H1 (cell line): ENCODE results near the gene DTX3. TPM values are rescaled to one million over a fixed set of nuclear protein-coding genes. Genes with fewer than 3 reads are reported as not detected.

ENCODE experiments used
- CTBP2 ChIP-seq: IDR thresholded peaks from 2 replicates; pipeline ENCODE4 v1.7.0; 2011; ENCODE audit warnings: borderline replicate concordance, mild to moderate bottlenecking, moderate library complexity, mixed read lengths, low read length; ENCODE audit not compliant: insufficient read depth, insufficient read length
- HDAC2 ChIP-seq, 2 experiments: fragments of 300-600 bp in 1 of 2; sonication (generic) in 1 of 2; IDR thresholded peaks; 2 replicates each; pipeline ENCODE4 v1.6.1; 2011 to 2012; ENCODE audit warnings: low read depth in 2 of 2, low read length in 2 of 2, mild to moderate bottlenecking in 2 of 2, moderate library complexity in 2 of 2, borderline replicate concordance in 1 of 2, inconsistent platforms in 1 of 2
- SIRT6 ChIP-seq: IDR thresholded peaks from one replicate; pipeline ENCODE4 v1.7.1; 2012; ENCODE audit warnings: low read length, inconsistent platforms
- TAF7 ChIP-seq: optimal IDR thresholded peaks from 2 replicates; pipeline ENCODE3; 2011; ENCODE audit warnings: low read depth, mild to moderate bottlenecking, inconsistent platforms, low read length, moderate library complexity, borderline replicate concordance
- polyA plus RNA-seq, 7 experiments: library from polyadenylated mRNA; depleted of rRNA in 3 of 7; stranded (reverse) in 5 of 7; unstranded in 2 of 7; fragments of >200 nt in 5 of 7; fragments of 200-250 nt in 2 of 7; gene quantifications; 1 replicate in 5 of 7; 2 replicates in 1 of 7; 4 replicates in 1 of 7; pipeline versions ENCODE4 v1.2.1 to v1.2.3, GENCODE V29; 2011 to 2013; ENCODE audit warnings: missing spikeins in 2 of 7, mixed read lengths in 2 of 7
- total RNA-seq: library from RNA; stranded (reverse); fragmentation: NEBNext Ultra II Directional; extraction: Animal tissue kit (Norgen Biotek cat#: 25700); gene quantifications from 2 replicates; pipeline ENCODE4 v1.2.1, GENCODE V29; 2021
- TF ChIP-seq, protein P1 (sequence below): IDR thresholded peaks from 2 replicates; pipeline ENCODE4 v1.6.1; 2011; ENCODE audit warnings: low read length, improper control_type of control experiment
- TF ChIP-seq, protein P2 (sequence below), 3 experiments: IDR thresholded peaks; 1 replicate in 2 of 3; 2 replicates in 1 of 3; pipeline versions ENCODE4 v1.5.1 to v1.6.1; 2011; ENCODE audit warnings: low read length in 3 of 3, mild to moderate bottlenecking in 3 of 3, inconsistent platforms in 2 of 3, low read depth in 1 of 3, moderate library complexity in 1 of 3; ENCODE audit not compliant: insufficient read depth in 1 of 3; ENCODE audit errors: control extremely low read depth in 1 of 3

Gene DTX3
- total and polyA plus RNA-seq, 2 of the 8 experiments (the other 6 are each of a cell fraction or from before 2014, with no cell fraction given) = 41.8 to 92.5 TPM

DNA sequence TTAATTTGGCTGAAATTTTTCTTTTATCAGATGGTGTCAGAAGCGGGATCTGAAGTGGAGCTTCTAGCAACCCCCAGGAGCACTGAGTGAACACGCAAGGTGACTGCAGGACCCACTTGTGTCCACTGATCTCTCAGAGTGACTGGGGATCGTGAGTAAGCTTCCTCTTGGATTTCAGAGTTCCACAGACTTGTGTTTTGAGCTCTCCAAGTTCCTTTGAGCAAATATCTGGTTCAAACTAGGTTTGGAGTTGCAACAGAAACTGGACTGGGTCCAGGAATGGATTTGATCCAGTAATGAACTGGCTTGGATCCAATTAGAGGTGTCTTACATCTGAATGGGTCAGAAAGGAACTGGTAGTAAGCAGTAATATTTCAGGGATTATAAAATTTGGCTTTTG, 53.1 kb downstream of the DTX3 start (continued):
- TF ChIP-seq TAF7 (no peak), CTBP2 (no peak), HDAC2 (IDR thresholded peaks at IDR 0.05; ENCODE audit: borderline replicate concordance in 1 of 2, low read depth in 2 of 2, low read length in 2 of 2) (no peak), SIRT6 (no peak)
- TF ChIP-seq, protein P1, sequence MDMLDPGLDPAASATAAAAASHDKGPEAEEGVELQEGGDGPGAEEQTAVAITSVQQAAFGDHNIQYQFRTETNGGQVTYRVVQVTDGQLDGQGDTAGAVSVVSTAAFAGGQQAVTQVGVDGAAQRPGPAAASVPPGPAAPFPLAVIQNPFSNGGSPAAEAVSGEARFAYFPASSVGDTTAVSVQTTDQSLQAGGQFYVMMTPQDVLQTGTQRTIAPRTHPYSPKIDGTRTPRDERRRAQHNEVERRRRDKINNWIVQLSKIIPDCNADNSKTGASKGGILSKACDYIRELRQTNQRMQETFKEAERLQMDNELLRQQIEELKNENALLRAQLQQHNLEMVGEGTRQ = no peak
- TF ChIP-seq, protein P2, sequence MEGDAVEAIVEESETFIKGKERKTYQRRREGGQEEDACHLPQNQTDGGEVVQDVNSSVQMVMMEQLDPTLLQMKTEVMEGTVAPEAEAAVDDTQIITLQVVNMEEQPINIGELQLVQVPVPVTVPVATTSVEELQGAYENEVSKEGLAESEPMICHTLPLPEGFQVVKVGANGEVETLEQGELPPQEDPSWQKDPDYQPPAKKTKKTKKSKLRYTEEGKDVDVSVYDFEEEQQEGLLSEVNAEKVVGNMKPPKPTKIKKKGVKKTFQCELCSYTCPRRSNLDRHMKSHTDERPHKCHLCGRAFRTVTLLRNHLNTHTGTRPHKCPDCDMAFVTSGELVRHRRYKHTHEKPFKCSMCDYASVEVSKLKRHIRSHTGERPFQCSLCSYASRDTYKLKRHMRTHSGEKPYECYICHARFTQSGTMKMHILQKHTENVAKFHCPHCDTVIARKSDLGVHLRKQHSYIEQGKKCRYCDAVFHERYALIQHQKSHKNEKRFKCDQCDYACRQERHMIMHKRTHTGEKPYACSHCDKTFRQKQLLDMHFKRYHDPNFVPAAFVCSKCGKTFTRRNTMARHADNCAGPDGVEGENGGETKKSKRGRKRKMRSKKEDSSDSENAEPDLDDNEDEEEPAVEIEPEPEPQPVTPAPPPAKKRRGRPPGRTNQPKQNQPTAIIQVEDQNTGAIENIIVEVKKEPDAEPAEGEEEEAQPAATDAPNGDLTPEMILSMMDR (IDR thresholded peaks at IDR 0.05; ENCODE audit: control extremely low read depth in 1 of 3, insufficient read depth in 1 of 3, low read depth in 1 of 3, low read length in 3 of 3) = no peak
